SK-N-SH treated with all-trans-retinoic acid at 6 μM for 48 hours (cell line): ENCODE data around the gene COL12A1.

ENCODE experiments used
- ARNTL ChIP-seq: fragments of 450-650 bp; formaldehyde crosslinking; IDR thresholded peaks from 2 replicates; pipeline ENCODE4 v1.5.0; 2020; ENCODE audit warnings: low read depth, mild to moderate bottlenecking, moderate library complexity, borderline replicate concordance
- BACH2 ChIP-seq: fragments of 250-450 bp; sonication (Bioruptor Pico); IDR thresholded peaks from 2 replicates; pipeline ENCODE4 v1.9.0; 2021; ENCODE audit warnings: mild to moderate bottlenecking, borderline replicate concordance
- CSRNP3 ChIP-seq: fragments of 250-450 bp; sonication (Bioruptor Pico); IDR thresholded peaks from 2 replicates; pipeline ENCODE4 v1.5.1; 2021; ENCODE audit warnings: mild to moderate bottlenecking, moderate library complexity
- ESRRG ChIP-seq: fragments of 250-450 bp; sonication (Bioruptor Pico); IDR thresholded peaks from 2 replicates; pipeline ENCODE4 v1.6.1; 2021; ENCODE audit warnings: mild to moderate bottlenecking
- GLIS3 ChIP-seq: fragments of 250-450 bp; sonication (Bioruptor Pico); IDR thresholded peaks from 2 replicates; pipeline ENCODE4 v1.5.0; 2020; ENCODE audit warnings: mild to moderate bottlenecking, moderate library complexity
- ISL1 ChIP-seq: fragments of 250-450 bp; sonication (Bioruptor Pico); IDR thresholded peaks from 2 replicates; pipeline ENCODE4 v2.1.2; 2022; ENCODE audit warnings: mild to moderate bottlenecking, moderate library complexity
- OSR1 ChIP-seq: fragments of 250-450 bp; sonication (Bioruptor Pico); IDR thresholded peaks from 2 replicates; pipeline ENCODE4 v1.8.0; 2022; ENCODE audit warnings: moderate library complexity, mild to moderate bottlenecking, inconsistent platforms
- PATZ1 ChIP-seq: fragments of 250-450 bp; sonication (Bioruptor Pico); IDR thresholded peaks from 2 replicates; pipeline ENCODE4 v1.8.0; 2020; ENCODE audit warnings: mild to moderate bottlenecking, moderate library complexity, borderline replicate concordance
- PPARA ChIP-seq: fragments of 250-450 bp; sonication (Bioruptor Pico); IDR thresholded peaks from 2 replicates; pipeline ENCODE4 v1.5.0; 2020; ENCODE audit warnings: mild to moderate bottlenecking, borderline replicate concordance
- TF ChIP-seq, protein P1 (sequence below): fragments of 250-450 bp; sonication (Bioruptor Pico); IDR thresholded peaks from 2 replicates; pipeline ENCODE4 v1.5.0; 2020; ENCODE audit warnings: mild to moderate bottlenecking, moderate library complexity
- TF ChIP-seq, protein P2 (sequence below): fragments of 250-450 bp; sonication (Bioruptor Pico); IDR thresholded peaks from 2 replicates; pipeline ENCODE4 v1.5.1; 2020; ENCODE audit warnings: low read depth, mild to moderate bottlenecking, moderate library complexity

GRCh38 chr6:75166236-75166635 is 39.6 kb downstream of the COL12A1 start:
- TF ChIP-seq CSRNP3 (CRISPR knock-in tag) (no peak), ISL1 (CRISPR knock-in tag) (no peak), PPARA (CRISPR knock-in tag) (no peak), ARNTL (CRISPR knock-in tag) (no peak), PATZ1 (CRISPR knock-in tag) (no peak), BACH2 (CRISPR knock-in tag) (no peak), ESRRG (CRISPR knock-in tag) (no peak), GLIS3 (CRISPR knock-in tag) (no peak), OSR1 (CRISPR knock-in tag) (no peak)
- TF ChIP-seq, protein P1, sequence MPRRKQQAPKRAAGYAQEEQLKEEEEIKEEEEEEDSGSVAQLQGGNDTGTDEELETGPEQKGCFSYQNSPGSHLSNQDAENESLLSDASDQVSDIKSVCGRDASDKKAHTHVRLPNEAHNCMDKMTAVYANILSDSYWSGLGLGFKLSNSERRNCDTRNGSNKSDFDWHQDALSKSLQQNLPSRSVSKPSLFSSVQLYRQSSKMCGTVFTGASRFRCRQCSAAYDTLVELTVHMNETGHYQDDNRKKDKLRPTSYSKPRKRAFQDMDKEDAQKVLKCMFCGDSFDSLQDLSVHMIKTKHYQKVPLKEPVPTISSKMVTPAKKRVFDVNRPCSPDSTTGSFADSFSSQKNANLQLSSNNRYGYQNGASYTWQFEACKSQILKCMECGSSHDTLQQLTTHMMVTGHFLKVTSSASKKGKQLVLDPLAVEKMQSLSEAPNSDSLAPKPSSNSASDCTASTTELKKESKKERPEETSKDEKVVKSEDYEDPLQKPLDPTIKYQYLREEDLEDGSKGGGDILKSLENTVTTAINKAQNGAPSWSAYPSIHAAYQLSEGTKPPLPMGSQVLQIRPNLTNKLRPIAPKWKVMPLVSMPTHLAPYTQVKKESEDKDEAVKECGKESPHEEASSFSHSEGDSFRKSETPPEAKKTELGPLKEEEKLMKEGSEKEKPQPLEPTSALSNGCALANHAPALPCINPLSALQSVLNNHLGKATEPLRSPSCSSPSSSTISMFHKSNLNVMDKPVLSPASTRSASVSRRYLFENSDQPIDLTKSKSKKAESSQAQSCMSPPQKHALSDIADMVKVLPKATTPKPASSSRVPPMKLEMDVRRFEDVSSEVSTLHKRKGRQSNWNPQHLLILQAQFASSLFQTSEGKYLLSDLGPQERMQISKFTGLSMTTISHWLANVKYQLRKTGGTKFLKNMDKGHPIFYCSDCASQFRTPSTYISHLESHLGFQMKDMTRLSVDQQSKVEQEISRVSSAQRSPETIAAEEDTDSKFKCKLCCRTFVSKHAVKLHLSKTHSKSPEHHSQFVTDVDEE (CRISPR knock-in tag) = no peak
- TF ChIP-seq, protein P2, sequence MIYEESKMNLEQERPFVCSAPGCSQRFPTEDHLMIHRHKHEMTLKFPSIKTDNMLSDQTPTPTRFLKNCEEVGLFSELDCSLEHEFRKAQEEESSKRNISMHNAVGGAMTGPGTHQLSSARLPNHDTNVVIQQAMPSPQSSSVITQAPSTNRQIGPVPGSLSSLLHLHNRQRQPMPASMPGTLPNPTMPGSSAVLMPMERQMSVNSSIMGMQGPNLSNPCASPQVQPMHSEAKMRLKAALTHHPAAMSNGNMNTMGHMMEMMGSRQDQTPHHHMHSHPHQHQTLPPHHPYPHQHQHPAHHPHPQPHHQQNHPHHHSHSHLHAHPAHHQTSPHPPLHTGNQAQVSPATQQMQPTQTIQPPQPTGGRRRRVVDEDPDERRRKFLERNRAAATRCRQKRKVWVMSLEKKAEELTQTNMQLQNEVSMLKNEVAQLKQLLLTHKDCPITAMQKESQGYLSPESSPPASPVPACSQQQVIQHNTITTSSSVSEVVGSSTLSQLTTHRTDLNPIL = no peak
